HCT116 (cell line): Measurements from ENCODE around the gene SCARF2. TPM values are rescaled to one million over a fixed set of nuclear protein-coding genes. Genes with fewer than 3 reads are reported as not detected.

Source experiments
- ATAC-seq: fragments of 200-7000 bp; cut with Tn5 transposase; 2 replicates; pipeline ENCODE4 v1.9.1; 2020; ENCODE audit warnings: mild to moderate bottlenecking, moderate library complexity
- BruUV-seq: library from RNA; stranded (reverse); fragments of 400-500 nt; replicated peaks from 2 replicates; lab custom pipeline; 2021; lab: Mats Ljungman, UMichigan
- CTCF ChIA-PET: fragments of 300-600 bp; sonication (Branson Sonifier 250); formaldehyde crosslinking; loops from one replicate; lab custom pipeline; 2021; ENCODE audit warnings: antibody characterized with exemption; lab: Charles Lee
- POLR2A ChIA-PET: fragments of 300-600, 350-600 bp; sonication (Branson Sonifier 250); formaldehyde crosslinking; loops from one replicate; lab custom pipeline; 2021; ENCODE audit warnings: antibody characterized with exemption; lab: Charles Lee
- RAD21 ChIA-PET, 2 experiments: fragments of 300-600 bp; sonication (Branson Sonifier 250); formaldehyde crosslinking; loops; one replicate each; lab custom pipeline; 2023; ENCODE audit warnings: low total read pairs in 2 of 2; ENCODE audit not compliant: uncharacterized antibody in 2 of 2, unreplicated experiment in 2 of 2, low non-redundant PET in 1 of 2; lab: Charles Lee
- DNase-seq: peaks from one replicate; pipeline ENCODE4 v3.0.0-alpha.2; 2010; ENCODE audit warnings: low read depth, low spot score
- H2AFZ ChIP-seq: fragments of 200-600 bp; shearing (Covaris generic), sonication (generic); 2 replicates; pipeline ENCODE4 v1.6.1; 2017; ENCODE audit warnings: low read depth, mixed run types, mixed read lengths, antibody characterized with exemption, low read length; ENCODE audit not compliant: poor library complexity, severe bottlenecking
- H3K27ac ChIP-seq: 2 replicates; pipeline ENCODE4 v1.5.1; 2012; ENCODE audit warnings: low read depth, low read length
- H3K27me3 ChIP-seq: fragments of 200-600 bp; sonication (generic); 2 replicates; pipeline ENCODE4 v1.6.1; 2016; ENCODE audit warnings: mixed run types, low read length, mixed read lengths; ENCODE audit not compliant: insufficient read depth
- H3K36me3 ChIP-seq, 2 experiments: fragments of 200-500 bp in 1 of 2; fragments of 200-600 bp in 1 of 2; sonication (Bioruptor generic) in 1 of 2; sonication (generic) in 1 of 2; 2 replicates each; pipeline versions ENCODE4 v1.5.1 to v1.6.1; 2014 to 2016; ENCODE audit warnings: low read length in 2 of 2, inconsistent platforms in 1 of 2, mixed read lengths in 1 of 2, mixed run types in 1 of 2; ENCODE audit not compliant: insufficient read depth in 2 of 2, control insufficient read depth in 1 of 2
- H3K4me1 ChIP-seq, 2 experiments: fragments of 200-600 bp in 1 of 2; sonication (generic) in 1 of 2; 2 replicates each; pipeline versions ENCODE4 v1.5.1 to v1.6.1; 2012 to 2017; ENCODE audit warnings: low read length in 2 of 2, inconsistent platforms in 1 of 2, mild to moderate bottlenecking in 1 of 2, mixed read lengths in 1 of 2, mixed run types in 1 of 2, moderate library complexity in 1 of 2; ENCODE audit not compliant: insufficient read depth in 2 of 2, control insufficient read depth in 1 of 2
- H3K4me2 ChIP-seq: fragments of 200-600 bp; sonication (generic); 2 replicates; pipeline ENCODE4 v1.6.1; 2017; ENCODE audit warnings: mixed run types, low read length, mixed read lengths
- H3K4me3 ChIP-seq, 2 experiments: fragments of 200-600 bp in 1 of 2; sonication (generic) in 1 of 2; replicated peaks in 1 of 2; 2 replicates each; pipeline ENCODE4 v1.5.1; 2011 to 2016; ENCODE audit warnings: low read length in 2 of 2, control low read depth in 1 of 2, low read depth in 1 of 2, mild to moderate bottlenecking in 1 of 2, mixed read lengths in 1 of 2, mixed run types in 1 of 2
- H3K79me2 ChIP-seq: fragments of 200-600 bp; sonication (generic); 2 replicates; pipeline ENCODE4 v1.6.1; 2017; ENCODE audit warnings: mild to moderate bottlenecking, mixed run types, low read length, moderate library complexity, mixed read lengths; ENCODE audit not compliant: insufficient read depth
- H3K9ac ChIP-seq: fragments of 200-600 bp; sonication (generic); 2 replicates; pipeline ENCODE4 v1.6.1; 2016; ENCODE audit warnings: low read length, mixed read lengths
- H3K9me2 ChIP-seq: fragments of 200-600 bp; sonication (generic), shearing (Covaris generic); 2 replicates; pipeline ENCODE4 v1.6.1; 2017; ENCODE audit warnings: mixed run types, mild to moderate bottlenecking, moderate library complexity; ENCODE audit not compliant: insufficient read depth
- H3K9me3 ChIP-seq, 2 experiments: fragments of 200-500 bp in 1 of 2; fragments of 200-600 bp in 1 of 2; sonication (Bioruptor generic) in 1 of 2; sonication (generic) in 1 of 2; 2 replicates each; pipeline ENCODE4 v1.6.1; 2014 to 2017; ENCODE audit warnings: low read length in 2 of 2, mixed read lengths in 2 of 2, inconsistent platforms in 1 of 2, low read depth in 1 of 2, mild to moderate bottlenecking in 1 of 2, mixed run types in 1 of 2, moderate library complexity in 1 of 2; ENCODE audit not compliant: control insufficient read depth in 1 of 2, insufficient read depth in 1 of 2
- H4K20me1 ChIP-seq: fragments of 200-600 bp; sonication (generic), shearing (Covaris generic); 2 replicates; pipeline ENCODE4 v1.6.1; 2017; ENCODE audit warnings: mixed run types, mild to moderate bottlenecking, moderate library complexity; ENCODE audit not compliant: insufficient read depth
- ATF3 ChIP-seq: IDR thresholded peaks from 2 replicates; pipeline ENCODE4 v1.6.1; 2012
- CTCF ChIP-seq, 3 experiments: fragments of 200-600 bp in 1 of 3; sonication (generic) in 1 of 3; IDR thresholded peaks in 2 of 3; conservative IDR thresholded peaks in 1 of 3; 2 replicates each; pipeline ENCODE4 v1.5.1; 2012 to 2017; ENCODE audit warnings: low read depth in 2 of 3, low read length in 2 of 3, antibody characterized with exemption in 1 of 3, borderline replicate concordance in 1 of 3, control low read depth in 1 of 3, mild to moderate bottlenecking in 1 of 3, mixed read lengths in 1 of 3, mixed run types in 1 of 3, moderate library complexity in 1 of 3; ENCODE audit not compliant: insufficient read depth in 1 of 3
- EGR1 ChIP-seq: IDR thresholded peaks from 2 replicates; pipeline ENCODE4 v1.6.1; 2012; ENCODE audit warnings: low read depth
- ELF1 ChIP-seq: IDR thresholded peaks from 2 replicates; pipeline ENCODE4 v1.6.1; 2012; ENCODE audit warnings: low read depth, borderline replicate concordance
- EZH2phosphoT487 ChIP-seq: fragments of 200-600 bp; IDR thresholded peaks from 2 replicates; pipeline ENCODE4 v1.6.1; 2018; ENCODE audit warnings: antibody characterized with exemption, borderline replicate concordance
- MAX ChIP-seq: IDR thresholded peaks from 2 replicates; pipeline ENCODE4 v1.6.1; 2012
- POLR2A ChIP-seq: IDR thresholded peaks from 2 replicates; pipeline ENCODE4 v1.7.0; 2011; ENCODE audit warnings: borderline replicate concordance; ENCODE audit not compliant: insufficient read depth, insufficient read length; ENCODE audit errors: extremely low read depth
- SIN3A ChIP-seq: IDR thresholded peaks from 2 replicates; pipeline ENCODE4 v1.6.1; 2012; ENCODE audit warnings: low read depth
- SRF ChIP-seq: IDR thresholded peaks from 2 replicates; pipeline ENCODE4 v1.6.1; 2012; ENCODE audit warnings: low read depth
- TCF7L2 ChIP-seq: IDR thresholded peaks from 2 replicates; pipeline ENCODE4 v1.7.0; 2011; ENCODE audit warnings: borderline replicate concordance, inconsistent platforms; ENCODE audit not compliant: insufficient read depth, insufficient read length; ENCODE audit errors: extremely low read depth
- YY1 ChIP-seq: IDR thresholded peaks from 2 replicates; pipeline ENCODE4 v1.6.1; 2011; ENCODE audit warnings: low read length, low read depth, moderate library complexity, mild to moderate bottlenecking; ENCODE audit not compliant: insufficient replicate concordance; ENCODE audit errors: extremely low read depth
- ZBTB33 ChIP-seq: IDR thresholded peaks from 2 replicates; pipeline ENCODE4 v1.6.1; 2011; ENCODE audit warnings: mild to moderate bottlenecking, low read length, moderate library complexity; ENCODE audit not compliant: insufficient replicate concordance; ENCODE audit errors: extremely low read depth
- ZFX ChIP-seq: fragments of 450-650 bp; IDR thresholded peaks from 2 replicates; pipeline ENCODE4 v1.6.1; 2017
- ZNF274 ChIP-seq: fragments of 200-500 bp; sonication (Bioruptor generic); IDR thresholded peaks from 2 replicates; pipeline ENCODE4 v1.6.1; 2014; ENCODE audit warnings: mild to moderate bottlenecking, low read depth, low read length, inconsistent platforms
- intact Hi-C: fragments of 100-400 bp; cut with micrococcal nuclease; formaldehyde crosslinking; loops from 2 replicates; pipeline ENCODE4 v1.10.0; 2022
- total RNA-seq: library from RNA; stranded (reverse); gene quantifications from one replicate; pipeline ENCODE4 v1.2.1, GENCODE V29; 2021; ENCODE audit not compliant: unreplicated experiment

Gene SCARF2
- total RNA-seq, 1 experiment from 2014 or later, result 2.5 TPM

- H3K4me2 ChIP-seq, result no peak overlapping the region
- no peak overlapping the region for H3K9ac ChIP-seq
- RAD21 ChIA-PET, result no interaction called here
- H3K27me3 ChIP-seq, result no peaks in the 10 kb centered on the region
- H4K20me1 ChIP-seq, result no peaks in the 10 kb centered on the region
- BruUV-seq, result no TSS peak
- H3K4me1 ChIP-seq, result peaks cover 0 to 9% of the 10 kb centered on the region in 2 experiments; a peak in 1 of 4 replicates
- H3K27ac ChIP-seq, result no peak overlapping the region
- no peaks in the 10 kb centered on the region for H3K36me3 ChIP-seq
- H3K9me2 ChIP-seq, result no peaks in the 10 kb centered on the region
- intact Hi-C loops, result loop anchor here (2.0 to 5.0 kb wide), 2 partner anchors 78 to 149 kb away; partner anchors contain the start of gene KLHL22
- ATAC-seq (no peak), DNase-seq (no peak)
- POLR2A ChIA-PET, result no interaction called here
- H2AFZ ChIP-seq, result no peak overlapping the region
- no peak overlapping the region for H3K4me3 ChIP-seq
- CTCF ChIA-PET, result interaction anchor here (2.0 kb wide), 2 partner anchors 41 to 149 kb away, joined by 7 to 17 read pairs; no protein-coding TSS in a partner anchor
- TF ChIP-seq SRF, result no peak
- no peak for TF ChIP-seq EGR1
- no peak for TF ChIP-seq SIN3A
- no peak for TF ChIP-seq YY1
- no peak for TF ChIP-seq CTCF (IDR thresholded peaks at IDR 0.05 in 2 of 3, conservative IDR thresholded peaks at IDR 0.05 in 1 of 3; ENCODE audit: borderline replicate concordance in 1 of 3, insufficient read depth in 1 of 3, low read depth in 2 of 3, low read length in 2 of 3)
- no peak for TF ChIP-seq ELF1
- no peak for TF ChIP-seq ZFX
- TF ChIP-seq ZNF274, result no peak
- no peak for TF ChIP-seq MAX
- TF ChIP-seq POLR2A, result no peak
- TF ChIP-seq EZH2phosphoT487, result no peak
- TF ChIP-seq ZBTB33, result no peak
- TF ChIP-seq TCF7L2, result no peak
- no peak for TF ChIP-seq ATF3
- TF ChIP-seq, all 23 proteins: peak for 0
- Histone ChIP-seq H3K9me3 (no peaks in the 10 kb centered on the region), H3K79me2 (no peaks in the 10 kb centered on the region)
These were observed 18.0 kb downstream of the SCARF2 start for GRCh38 chr22:20419664-20419951.
